HG02885 (cell line): Measurements from ENCODE around the gene SST.

Source experiments
- ATAC-seq: cut with Tn5 transposase; IDR thresholded peaks from one replicate; pipeline ENCODE4 v1.9.1; 2021; ENCODE audit warnings: mild to moderate bottlenecking; ENCODE audit not compliant: unreplicated experiment, poor library complexity

SST gene

GRCh38 chr3:187636528-187636927, 33.7 kb downstream of the SST start:
- ATAC-seq: no peak

DNA sequence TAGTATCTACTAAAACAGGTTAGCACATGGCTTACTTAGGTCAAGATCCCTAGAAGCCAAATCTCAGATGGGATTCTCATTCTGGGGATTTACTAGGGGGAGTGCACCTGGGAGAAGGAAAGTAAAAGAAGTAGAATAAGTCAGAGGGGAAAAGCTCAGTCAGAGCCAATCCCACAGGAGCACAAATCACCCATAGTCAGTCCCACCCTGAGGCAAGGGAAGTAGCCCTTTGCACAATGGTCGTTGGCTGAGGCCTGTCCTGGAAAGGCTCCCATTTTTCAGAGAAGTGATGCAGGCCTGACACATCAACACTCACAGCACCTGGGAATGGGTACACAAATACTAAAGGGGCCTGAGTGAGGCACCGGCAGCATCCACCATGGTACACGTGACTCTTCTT, 39.8 kb downstream of the SST start:
- no peak for ATAC-seq

- no peak for ATAC-seq
These were observed 40.5 kb downstream of the SST start for GRCh38 chr3:187629711-187630110.

GRCh38 chr3:187628169-187628568, 42.0 kb downstream of the SST start:
- ATAC-seq: no peak

- no peak for ATAC-seq
These were observed 43.6 kb downstream of the SST start for GRCh38 chr3:187626581-187626980.

- no peak for ATAC-seq
These were observed 45.6 kb downstream of the SST start for GRCh38 chr3:187624588-187624987.

DNA sequence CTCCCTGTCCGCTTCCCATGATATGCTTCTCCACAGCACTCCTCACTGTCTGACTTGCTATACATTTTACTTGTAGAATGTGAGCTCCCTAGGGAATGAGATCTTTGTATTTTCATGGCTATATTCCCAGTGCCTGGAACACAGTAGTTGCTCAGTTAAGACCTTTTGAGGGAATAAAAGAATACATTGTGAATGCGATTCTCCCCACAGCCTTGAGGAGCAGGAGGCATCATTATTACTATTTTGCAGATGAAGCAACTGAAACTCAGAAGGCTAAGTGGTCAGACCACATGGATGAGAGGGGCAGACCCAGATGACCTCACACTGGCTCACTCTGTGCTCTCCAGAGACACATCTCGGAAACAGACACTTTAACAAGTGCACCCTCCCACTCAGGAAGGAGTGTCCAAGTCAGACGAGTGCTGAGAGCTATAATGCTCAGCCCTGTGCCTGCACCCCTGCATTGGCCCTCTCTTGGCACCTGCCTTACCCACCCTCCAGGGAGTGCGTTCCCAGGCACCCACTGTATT, 46.8 kb downstream of the SST start:
- no peak for ATAC-seq

DNA sequence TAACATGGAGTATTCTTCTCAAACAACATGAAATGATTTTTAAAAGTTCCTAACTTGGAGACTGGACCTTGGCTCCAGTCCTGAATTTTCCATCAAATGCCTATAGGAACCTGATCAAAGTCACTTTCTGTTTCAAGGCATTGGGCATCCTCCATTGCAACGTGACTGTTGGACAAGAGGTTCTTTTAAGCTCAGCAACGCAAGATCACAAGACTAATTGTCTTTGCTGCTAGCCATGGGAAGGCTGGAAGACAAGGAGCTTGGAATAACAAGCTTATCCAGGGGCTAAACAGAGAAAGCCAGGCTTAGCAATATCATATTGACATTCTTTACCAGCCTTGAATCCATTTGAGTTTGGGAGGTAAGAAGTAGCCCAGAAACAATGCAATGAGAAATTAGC, 48.3 kb downstream of the SST start:
- ATAC-seq: no peak

DNA sequence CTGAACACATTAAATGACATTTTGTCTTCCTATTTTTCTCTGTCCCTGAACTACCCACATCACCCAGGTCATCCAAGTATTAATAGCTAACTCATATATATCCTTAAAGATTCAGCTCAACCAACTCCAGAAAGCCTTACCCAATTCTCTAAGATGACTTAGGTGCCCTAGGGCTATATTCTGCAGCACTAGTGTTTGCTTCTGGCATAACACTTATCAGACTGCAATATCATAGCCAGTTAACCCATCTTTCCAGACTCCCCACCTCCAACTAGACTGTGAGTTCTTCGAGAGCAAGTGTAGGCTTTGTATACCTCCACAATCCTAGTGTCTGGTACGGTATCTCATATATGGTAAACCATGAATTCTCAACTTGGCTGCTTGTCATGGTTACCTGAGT, 50.7 kb downstream of the SST start:
- no peak for ATAC-seq
